GM12891 (cell line): ENCODE measurements around the gene DLX3.

ENCODE experiments used
- DNase-seq: peaks from one replicate; pipeline ENCODE4 v3.0.0; 2011; ENCODE audit warnings: low spot score; ENCODE audit not compliant: insufficient read length
- FAIRE-seq: peaks from 2 replicates; lab custom pipeline; 2011; peaks lifted over from hg19 to GRCh38; lab: Jason Lieb, UNC
- PAX5 ChIP-seq: IDR thresholded peaks from 2 replicates; pipeline ENCODE4 v1.6.1; 2011; ENCODE audit warnings: low read length, moderate library complexity, mild to moderate bottlenecking; ENCODE audit not compliant: insufficient read depth, severe bottlenecking
- POLR2A ChIP-seq: IDR thresholded peaks from 2 replicates; pipeline ENCODE4 v1.6.1; 2011; ENCODE audit warnings: low read depth, low read length, control low read depth
- POLR2AphosphoS5 ChIP-seq: IDR thresholded peaks from 2 replicates; pipeline ENCODE4 v1.6.1; 2011; ENCODE audit warnings: low read depth, low read length, control low read depth
- POU2F2 ChIP-seq: IDR thresholded peaks from 2 replicates; pipeline ENCODE4 v1.6.1; 2011; ENCODE audit warnings: low read depth, mild to moderate bottlenecking, control low read depth, low read length, moderate library complexity
- SPI1 ChIP-seq: IDR thresholded peaks from 2 replicates; pipeline ENCODE4 v1.6.1; 2011; ENCODE audit warnings: low read depth, low read length, control low read depth
- TAF1 ChIP-seq: IDR thresholded peaks from 2 replicates; pipeline ENCODE4 v1.6.1; 2011; ENCODE audit warnings: low read depth, low read length, control low read depth

DLX3 gene

DNA sequence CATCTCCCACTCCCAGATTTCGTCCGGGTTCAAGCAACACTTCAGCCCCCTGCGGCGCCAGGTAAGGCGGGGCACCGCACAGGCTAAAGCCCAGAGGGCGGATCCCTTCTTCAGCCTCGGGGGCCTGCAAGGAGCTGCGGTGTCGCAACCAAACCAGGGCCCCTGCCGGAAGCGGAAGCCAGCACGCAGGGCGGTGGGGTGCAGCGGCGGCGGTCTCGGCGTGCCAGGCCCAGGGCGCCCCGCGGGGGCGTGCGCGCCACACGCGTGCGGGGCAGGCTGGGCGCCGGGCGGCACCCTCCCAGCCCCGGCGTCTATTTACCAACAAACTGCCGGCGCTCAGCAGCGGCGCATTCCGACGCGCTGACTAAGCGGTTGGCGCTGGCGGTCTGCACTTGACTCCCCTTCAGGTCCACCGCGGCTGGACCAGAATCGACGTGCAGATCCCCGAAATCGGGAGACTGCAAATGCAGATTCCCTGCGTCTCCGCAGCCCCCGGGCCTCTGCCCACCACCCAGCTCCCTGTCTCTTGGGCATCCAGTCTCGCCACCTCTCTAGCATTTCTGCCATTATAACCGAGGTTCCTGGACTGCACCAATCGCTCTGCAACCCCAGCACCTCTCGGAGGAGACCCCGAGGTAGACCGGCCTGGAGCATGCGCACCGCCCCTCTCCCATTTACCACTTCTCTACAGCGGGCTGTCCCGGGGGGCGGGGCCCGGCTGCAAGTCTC, 26.5 kb downstream of the DLX3 start:
- peak; percentile 88 for FAIRE-seq
- DNase-seq: peak; percentile 82
- TF ChIP-seq POLR2AphosphoS5: no peak
- no peak for TF ChIP-seq POU2F2
- no peak for TF ChIP-seq POLR2A
- TF ChIP-seq TAF1: no peak
- TF ChIP-seq SPI1: no peak
- no peak for TF ChIP-seq PAX5

- FAIRE-seq (no peak), DNase-seq (no peak)
- no peak for TF ChIP-seq POU2F2
- no peak for TF ChIP-seq POLR2AphosphoS5
- TF ChIP-seq POLR2A: no peak
- no peak for TF ChIP-seq TAF1
- no peak for TF ChIP-seq SPI1
- TF ChIP-seq PAX5: no peak
Observed at GRCh38 chr17:49967621-49968404, 27.2 kb downstream of the DLX3 start.

GRCh38 chr17:49967205-49967604, 27.8 kb downstream of the DLX3 start:
- TF ChIP-seq SPI1 (no peak), POLR2AphosphoS5 (no peak), PAX5 (no peak), POLR2A (no peak), TAF1 (no peak), POU2F2 (no peak)
- FAIRE-seq (no peak), DNase-seq (no peak)

GRCh38 chr17:49966767-49967166, 28.3 kb downstream of the DLX3 start:
- TF ChIP-seq POU2F2: no peak
- no peak for TF ChIP-seq SPI1
- no peak for TF ChIP-seq TAF1
- TF ChIP-seq PAX5: no peak
- TF ChIP-seq POLR2A: no peak
- TF ChIP-seq POLR2AphosphoS5: no peak
- FAIRE-seq: no peak

DNA sequence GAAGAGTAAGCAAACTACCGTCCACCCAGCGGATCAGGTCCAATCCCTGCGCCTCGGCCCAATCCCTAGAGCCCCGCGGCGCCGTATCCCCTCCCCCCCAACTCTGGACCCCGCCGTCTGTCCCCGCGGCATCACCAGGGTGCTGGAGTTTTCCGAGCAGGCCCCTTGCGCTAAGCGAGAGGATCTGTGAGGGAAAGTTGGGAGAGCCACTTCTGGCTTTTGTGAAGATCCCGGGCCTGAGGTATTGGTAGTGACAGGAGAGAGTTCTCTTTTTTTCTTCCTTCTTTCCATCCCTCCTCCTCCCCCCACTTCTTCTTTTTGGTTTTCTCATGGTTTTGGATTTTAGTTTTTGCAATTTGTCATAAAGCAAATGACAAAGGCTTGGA, 29.5 kb downstream of the DLX3 start:
- DNase-seq: no peak
- TF ChIP-seq TAF1 (no peak), SPI1 (no peak), POLR2AphosphoS5 (no peak), POLR2A (no peak), PAX5 (no peak), POU2F2 (no peak)
- no peak for FAIRE-seq

More at GRCh38 chr17:49966767-49967166, 28.3 kb downstream of the DLX3 start:
- no peak for DNase-seq

- FAIRE-seq (no peak), DNase-seq (no peak)
- TF ChIP-seq POLR2AphosphoS5 (no peak), PAX5 (no peak), TAF1 (no peak), SPI1 (no peak), POU2F2 (no peak), POLR2A (no peak)
Observed at GRCh38 chr17:49964769-49965523, 30.1 kb downstream of the DLX3 start.

GRCh38 chr17:49964303-49964768, 30.7 kb downstream of the DLX3 start:
- TF ChIP-seq TAF1: no peak
- TF ChIP-seq POLR2AphosphoS5: no peak
- TF ChIP-seq POU2F2: no peak
- TF ChIP-seq SPI1: no peak
- no peak for TF ChIP-seq PAX5
- no peak for TF ChIP-seq POLR2A
- FAIRE-seq: no peak
- no peak for DNase-seq

GRCh38 chr17:49963626-49964302, 31.3 kb downstream of the DLX3 start:
- no peak for DNase-seq
- no peak for FAIRE-seq
- TF ChIP-seq PAX5 (no peak), POLR2A (no peak)

GRCh38 chr17:49963309-49963625, 31.8 kb downstream of the DLX3 start:
- DNase-seq: no peak
- TF ChIP-seq POU2F2 (no peak), TAF1 (no peak), SPI1 (no peak), POLR2A (no peak), PAX5 (no peak), POLR2AphosphoS5 (no peak)
- no peak for FAIRE-seq
